TTC549 (cell line): ENCODE results near the gene INAVA.

ENCODE experiments used
- FAIRE-seq: peaks from 2 replicates; lab custom pipeline; 2012; peaks lifted over from hg19 to GRCh38; lab: Jason Lieb, UNC

INAVA gene

GRCh38 chr1:200875416-200875815 lies 19.3 kb upstream of the INAVA start:
- FAIRE-seq: no peak

GRCh38 chr1:200877010-200877409 lies 17.7 kb upstream of the INAVA start:
- FAIRE-seq: no peak

- no peak for FAIRE-seq
Observed at GRCh38 chr1:200877839-200878551, 16.7 kb upstream of the INAVA start.

- FAIRE-seq: no peak
Observed at GRCh38 chr1:200880212-200880611, 14.5 kb upstream of the INAVA start.

GRCh38 chr1:200883118-200883517 lies 11.6 kb upstream of the INAVA start:
- no peak for FAIRE-seq

GRCh38 chr1:200885623-200886402 lies 8.9 kb upstream of the INAVA start:
- FAIRE-seq: no peak

- FAIRE-seq: no peak
Observed at GRCh38 chr1:200886594-200886993, 8.1 kb upstream of the INAVA start.

- FAIRE-seq: no peak
Observed at GRCh38 chr1:200887036-200887435, 7.7 kb upstream of the INAVA start.

- FAIRE-seq: no peak
Observed at GRCh38 chr1:200887772-200888348, 6.8 kb upstream of the INAVA start.

- no peak for FAIRE-seq
Observed at GRCh38 chr1:200888349-200888838, 6.3 kb upstream of the INAVA start.

- no peak for FAIRE-seq
Observed at GRCh38 chr1:200889571-200889970, 5.1 kb upstream of the INAVA start.

- no peak for FAIRE-seq
Observed at GRCh38 chr1:200890027-200890426, 4.7 kb upstream of the INAVA start.

GRCh38 chr1:200890818-200891773 lies 3.6 kb upstream of the INAVA start:
- no peak for FAIRE-seq

- FAIRE-seq: no peak
Observed at GRCh38 chr1:200891774-200892157, 2.9 kb upstream of the INAVA start.

- FAIRE-seq: no peak
Observed at GRCh38 chr1:200892546-200892945, 2.2 kb upstream of the INAVA start.

- no peak for FAIRE-seq
Observed at GRCh38 chr1:200892958-200893357, 1.7 kb upstream of the INAVA start.

- FAIRE-seq: no peak
Observed at GRCh38 chr1:200893411-200893901, 1.2 kb upstream of the INAVA start.

- no peak for FAIRE-seq
Observed at GRCh38 chr1:200895443-200895789, 716 bp downstream of the INAVA start.

- no peak for FAIRE-seq
Observed at GRCh38 chr1:200895801-200896530, 1.3 kb downstream of the INAVA start.

GRCh38 chr1:200896531-200897196 lies 2.0 kb downstream of the INAVA start:
- no peak for FAIRE-seq

GRCh38 chr1:200897259-200897658 lies 2.6 kb downstream of the INAVA start:
- FAIRE-seq: no peak
